Liver (tissue), 9 donors: Measurements from ENCODE around the gene KAZALD1. TPM values are rescaled to one million over a fixed set of nuclear protein-coding genes. Genes with fewer than 3 reads are reported as not detected.

Experiments
- DNase-seq: peaks from one replicate; pipeline ENCODE4 v3.0.0-alpha.2; 2017; ENCODE audit warnings: low spot score
- H3K27ac ChIP-seq, 2 donors: one replicate each; pipeline ENCODE4 v1.7.0; 2013; ENCODE audit warnings: inconsistent platforms in 2 of 2, low read length in 2 of 2, control low read depth in 1 of 2, low read depth in 1 of 2, mild to moderate bottlenecking in 1 of 2
- H3K27me3 ChIP-seq, 4 donors: one replicate each; pipeline versions ENCODE4 v1.6.1 to v1.7.0; 2013; ENCODE audit warnings: low read length in 3 of 4, inconsistent platforms in 1 of 4, mild to moderate bottlenecking in 1 of 4, moderate library complexity in 1 of 4; ENCODE audit not compliant: control insufficient read depth in 4 of 4, insufficient read depth in 4 of 4
- H3K36me3 ChIP-seq, 4 donors: one replicate each; pipeline versions ENCODE4 v1.6.1 to v1.7.0; 2013; ENCODE audit warnings: low read length in 3 of 4, mild to moderate bottlenecking in 3 of 4, low read depth in 1 of 4, moderate library complexity in 1 of 4; ENCODE audit not compliant: control insufficient read depth in 4 of 4, insufficient read depth in 3 of 4
- H3K4me1 ChIP-seq, 4 donors: one replicate each; pipeline versions ENCODE4 v1.6.1 to v1.7.0; 2013; ENCODE audit warnings: low read length in 3 of 4, mild to moderate bottlenecking in 3 of 4, moderate library complexity in 1 of 4; ENCODE audit not compliant: control insufficient read depth in 4 of 4, insufficient read depth in 4 of 4
- H3K4me3 ChIP-seq, 3 donors: one replicate each; pipeline versions ENCODE4 v1.6.1 to v1.7.0; 2013; ENCODE audit warnings: low read length in 3 of 3, control low read depth in 1 of 3, low read depth in 1 of 3, mild to moderate bottlenecking in 1 of 3
- H3K9ac ChIP-seq, 2 donors: one replicate each; pipeline ENCODE4 v1.7.0; 2013; ENCODE audit warnings: low read length in 2 of 2, mild to moderate bottlenecking in 2 of 2, moderate library complexity in 2 of 2, control low read depth in 1 of 2, low read depth in 1 of 2
- H3K9me3 ChIP-seq, 4 donors: one replicate each; pipeline versions ENCODE4 v1.6.1 to v1.7.0; 2013; ENCODE audit warnings: low read length in 3 of 4; ENCODE audit not compliant: control insufficient read depth in 4 of 4
- ATF3 ChIP-seq: IDR thresholded peaks from 2 replicates; pipeline ENCODE4 v1.6.1; 2016; ENCODE audit warnings: antibody characterized with exemption
- CTCF ChIP-seq: fragments of 150-350 bp; IDR thresholded peaks from 2 replicates; pipeline ENCODE4 v1.5.1; 2017; ENCODE audit warnings: improper control_type of control experiment, low read depth, low read length; ENCODE audit not compliant: missing input control
- EGR1 ChIP-seq, 2 donors: IDR thresholded peaks; 2 replicates each; pipeline ENCODE4 v1.6.1; 2016 to 2018; ENCODE audit warnings: antibody characterized with exemption in 2 of 2, low read depth in 2 of 2
- FOXA1 ChIP-seq: IDR thresholded peaks from 2 replicates; pipeline ENCODE4 v1.6.1; 2016; ENCODE audit warnings: antibody characterized with exemption
- FOXA2 ChIP-seq: IDR thresholded peaks from 2 replicates; pipeline ENCODE4 v1.6.1; 2016; ENCODE audit warnings: antibody characterized with exemption
- GABPA ChIP-seq, 2 donors: IDR thresholded peaks in 1 of 2; conservative IDR thresholded peaks in 1 of 2; 2 replicates each; pipeline ENCODE4 v1.6.1; 2016; ENCODE audit warnings: antibody characterized with exemption in 2 of 2, mild to moderate bottlenecking in 1 of 2, moderate library complexity in 1 of 2
- HNF4A ChIP-seq, 2 donors: conservative IDR thresholded peaks; 2 replicates each; pipeline ENCODE4 v1.6.1; 2016; ENCODE audit warnings: antibody characterized with exemption in 2 of 2, mild to moderate bottlenecking in 2 of 2
- HNF4G ChIP-seq: IDR thresholded peaks from 2 replicates; pipeline ENCODE4 v1.6.1; 2016; ENCODE audit warnings: antibody characterized with exemption
- JUND ChIP-seq, 2 donors: IDR thresholded peaks; 2 replicates each; pipeline ENCODE4 v1.6.1; 2016; ENCODE audit warnings: antibody characterized with exemption in 2 of 2
- MAX ChIP-seq: IDR thresholded peaks from 2 replicates; pipeline ENCODE4 v1.6.1; 2016; ENCODE audit warnings: antibody characterized with exemption
- NR2F2 ChIP-seq: IDR thresholded peaks from 2 replicates; pipeline ENCODE4 v1.6.1; 2016; ENCODE audit warnings: antibody characterized with exemption
- RAD21 ChIP-seq, 2 donors: IDR thresholded peaks; 2 replicates each; pipeline ENCODE4 v1.6.1; 2016; ENCODE audit warnings: antibody characterized with exemption in 2 of 2, mild to moderate bottlenecking in 2 of 2
- REST ChIP-seq: IDR thresholded peaks from 2 replicates; pipeline ENCODE4 v1.6.1; 2016; ENCODE audit warnings: antibody characterized with exemption, mild to moderate bottlenecking
- SP1 ChIP-seq: IDR thresholded peaks from 2 replicates; pipeline ENCODE4 v1.6.1; 2018; ENCODE audit warnings: antibody characterized with exemption, mild to moderate bottlenecking
- TAF1 ChIP-seq: conservative IDR thresholded peaks from 2 replicates; pipeline ENCODE4 v1.6.1; 2016; ENCODE audit warnings: antibody characterized with exemption, mild to moderate bottlenecking
- YY1 ChIP-seq: IDR thresholded peaks from 2 replicates; pipeline ENCODE4 v1.6.1; 2016; ENCODE audit warnings: antibody characterized with exemption, mild to moderate bottlenecking
- ZBTB33 ChIP-seq: IDR thresholded peaks from 2 replicates; pipeline ENCODE4 v1.6.1; 2016; ENCODE audit warnings: antibody characterized with exemption
- WGBS: extraction: QIAGEN DNeasy Blood & Tissue Kit; methylation state at CpG from one replicate; pipeline ENCODE4 v1.1.7; 2013; 5-methylcytosine and 5-hydroxymethylcytosine counted together
- polyA plus RNA-seq, 2 donors: library from polyadenylated mRNA; stranded (reverse) in 1 of 2; unstranded in 1 of 2; fragments of 200-250 nt in 1 of 2; fragments of >200 nt in 1 of 2; fragmentation: Nextera tagmentation in 1 of 2; extraction: Ambion mirVana in 1 of 2; gene quantifications; one replicate each; pipeline versions ENCODE4 v1.2.1 to v1.2.3, GENCODE V29; 2013 to 2015
- total RNA-seq, 2 donors: library from RNA; depleted of rRNA; stranded (reverse); fragments of >200 nt; gene quantifications; one replicate each; pipeline ENCODE4 v1.2.3, GENCODE V29; 2014
- donor health status: healthy.
- donor health status: healthy.
- donor health status: healthy.
- donor health status: healthy.
- donor health status: healthy.

The KAZALD1 gene
- total and polyA plus RNA-seq, 4 donors, result 0.21 to 1.2 (median 0.71) TPM

GRCh38 chr10:101043363-101043707, 18.5 kb upstream of the KAZALD1 start:
- no peaks in the 10 kb centered on the region for H3K9me3 ChIP-seq
- H3K36me3 ChIP-seq, result peaks cover 0 to 3% (median 0%) of the 10 kb centered on the region in 4 donors
- TF ChIP-seq SP1, result no peak
- no peak for TF ChIP-seq RAD21 (IDR thresholded peaks at IDR 0.05)
- no peak for TF ChIP-seq YY1
- TF ChIP-seq GABPA (IDR thresholded peaks at IDR 0.05 in 1 of 2, conservative IDR thresholded peaks at IDR 0.05 in 1 of 2), result no peak
- no peak for TF ChIP-seq TAF1
- no peak for TF ChIP-seq HNF4G
- TF ChIP-seq ZBTB33, result no peak
- TF ChIP-seq REST, result no peak
- no peak for TF ChIP-seq EGR1 (IDR thresholded peaks at IDR 0.05; ENCODE audit: low read depth in 2 of 2)
- no peak for TF ChIP-seq MAX
- no peak for TF ChIP-seq ATF3
- no peak for TF ChIP-seq JUND (IDR thresholded peaks at IDR 0.05)
- no peak for TF ChIP-seq HNF4A (conservative IDR thresholded peaks at IDR 0.05)
- TF ChIP-seq FOXA1, result no peak
- no peak for TF ChIP-seq CTCF
- peak overlapping the region; percentile 7 to 21 for H3K9ac ChIP-seq
- no peaks in the 10 kb centered on the region for H3K27me3 ChIP-seq
- WGBS, result 36% methylated on average over 2 of the region's 2 CpGs
- DNase-seq, result no peak
- H3K4me3 ChIP-seq, result peak overlapping the region; percentile 33 to 46 (median 45)
- H3K4me1 ChIP-seq, result peaks cover 2 to 19% (median 10%) of the 10 kb centered on the region in 4 donors
- peak overlapping the region; percentile 73 to 76 for H3K27ac ChIP-seq

GRCh38 chr10:101044117-101044516, 17.7 kb upstream of the KAZALD1 start:
- no peak for DNase-seq
- Histone ChIP-seq H3K27me3 (peaks cover 0 to 4% (median 0%) of the 10 kb centered on the region in 4 donors), H3K4me3 (no peak overlapping the region), H3K9ac (no peak overlapping the region), H3K4me1 (peaks cover 2 to 19% (median 10%) of the 10 kb centered on the region in 4 donors), H3K36me3 (peaks cover 0 to 3% (median 0%) of the 10 kb centered on the region in 4 donors), H3K27ac (no peak overlapping the region), H3K9me3 (no peaks in the 10 kb centered on the region)
- WGBS, result 71% methylated on average over 2 of the region's 2 CpGs
- TF ChIP-seq RAD21 (IDR thresholded peaks at IDR 0.05) (no peak), REST (no peak), NR2F2 (no peak), ATF3 (no peak), HNF4A (conservative IDR thresholded peaks at IDR 0.05) (no peak), ZBTB33 (no peak), MAX (no peak), HNF4G (no peak), FOXA2 (no peak), JUND (IDR thresholded peaks at IDR 0.05) (no peak)
